Gastrocnemius medialis (tissue), 4 donors: ENCODE measurements around the gene SIRT5.

Experiments used
- POLR2A ChIP-seq, 2 donors: fragments of 450-650 bp; IDR thresholded peaks; one replicate each; pipeline ENCODE4 v1.6.1; 2017; ENCODE audit warnings: antibody characterized with exemption in 2 of 2, mild to moderate bottlenecking in 2 of 2, moderate library complexity in 2 of 2
- TF ChIP-seq, protein P1 (sequence below), 5 experiments: fragments of 450-650 bp in 3 of 5; fragments of 200-600 bp in 2 of 5; sonication (generic) in 2 of 5; IDR thresholded peaks in 4 of 5; conservative IDR thresholded peaks in 1 of 5; 1 replicate in 4 of 5; 2 replicates in 1 of 5; pipeline ENCODE4 v1.5.1; 2016 to 2019; ENCODE audit warnings: antibody characterized with exemption in 5 of 5, mild to moderate bottlenecking in 3 of 5, moderate library complexity in 3 of 5

DNA sequence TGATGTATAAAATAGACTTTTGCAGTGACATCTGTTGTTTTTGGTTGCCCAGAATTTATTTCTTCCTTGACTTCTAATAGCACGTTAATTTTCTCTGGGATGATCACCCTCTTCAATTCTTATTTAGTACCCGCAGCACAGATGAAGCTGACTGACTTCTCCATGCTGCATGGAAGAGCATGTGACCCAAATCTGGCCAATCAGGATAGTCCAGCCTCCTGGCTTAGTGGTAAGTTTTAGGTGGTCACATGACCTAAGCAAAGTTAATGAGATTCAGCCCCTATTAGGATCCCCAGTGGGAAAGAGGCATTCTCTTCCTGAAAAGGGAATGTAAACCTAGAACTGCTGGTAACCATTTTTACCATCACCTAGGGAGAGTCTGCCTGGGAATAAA, 13.8 kb upstream of the SIRT5 start:
- no peak for TF ChIP-seq POLR2A (IDR thresholded peaks at IDR 0.05)
- TF ChIP-seq, protein P1, sequence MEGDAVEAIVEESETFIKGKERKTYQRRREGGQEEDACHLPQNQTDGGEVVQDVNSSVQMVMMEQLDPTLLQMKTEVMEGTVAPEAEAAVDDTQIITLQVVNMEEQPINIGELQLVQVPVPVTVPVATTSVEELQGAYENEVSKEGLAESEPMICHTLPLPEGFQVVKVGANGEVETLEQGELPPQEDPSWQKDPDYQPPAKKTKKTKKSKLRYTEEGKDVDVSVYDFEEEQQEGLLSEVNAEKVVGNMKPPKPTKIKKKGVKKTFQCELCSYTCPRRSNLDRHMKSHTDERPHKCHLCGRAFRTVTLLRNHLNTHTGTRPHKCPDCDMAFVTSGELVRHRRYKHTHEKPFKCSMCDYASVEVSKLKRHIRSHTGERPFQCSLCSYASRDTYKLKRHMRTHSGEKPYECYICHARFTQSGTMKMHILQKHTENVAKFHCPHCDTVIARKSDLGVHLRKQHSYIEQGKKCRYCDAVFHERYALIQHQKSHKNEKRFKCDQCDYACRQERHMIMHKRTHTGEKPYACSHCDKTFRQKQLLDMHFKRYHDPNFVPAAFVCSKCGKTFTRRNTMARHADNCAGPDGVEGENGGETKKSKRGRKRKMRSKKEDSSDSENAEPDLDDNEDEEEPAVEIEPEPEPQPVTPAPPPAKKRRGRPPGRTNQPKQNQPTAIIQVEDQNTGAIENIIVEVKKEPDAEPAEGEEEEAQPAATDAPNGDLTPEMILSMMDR (IDR thresholded peaks at IDR 0.05 in 4 of 5, conservative IDR thresholded peaks at IDR 0.05 in 1 of 5): no peak
